Erythroblast (primary cell): ENCODE data around the gene RARRES1.

Experiments used
- GATA1 ChIP-seq: IDR thresholded peaks from 2 replicates; pipeline ENCODE4 v1.6.1; 2011; ENCODE audit warnings: low read depth, mild to moderate bottlenecking, control low read depth, low read length, moderate library complexity
- POLR2A ChIP-seq: IDR thresholded peaks from 2 replicates; pipeline ENCODE4 v1.6.1; 2011; ENCODE audit warnings: mild to moderate bottlenecking, low read length

DNA sequence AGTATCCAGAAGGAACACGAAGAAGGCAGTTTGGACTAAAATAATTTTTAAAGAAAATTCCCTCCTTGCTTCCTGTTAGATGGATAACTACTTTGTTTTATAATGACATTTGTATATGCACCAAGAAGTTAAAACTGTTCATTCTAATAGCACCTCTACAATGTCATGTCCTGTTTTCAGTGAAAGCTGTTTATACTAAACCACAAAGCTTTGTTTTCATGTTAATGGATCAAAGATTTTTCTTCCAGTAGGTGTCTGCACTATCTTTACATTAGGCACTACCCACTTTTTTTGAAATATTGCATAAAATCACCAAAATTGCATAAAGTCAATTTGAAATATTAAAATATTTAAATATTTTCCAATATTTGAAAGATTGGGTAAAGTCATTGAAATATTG, 10.1 kb downstream of the RARRES1 start:
- TF ChIP-seq POLR2A: no peak
- TF ChIP-seq GATA1: no peak
